AG09319 (cell line): ENCODE data around the gene VWA8.
"Not testable (repeated sequence)": the region's sequence is repeated elsewhere in the genome, so short reads cannot be mapped to it uniquely, and the experiment has no call there.

Experiments
- DNase-seq: peaks from one replicate; pipeline ENCODE4 v3.0.0-alpha.2; 2010; ENCODE audit warnings: low read depth; ENCODE audit errors: extremely low read depth
- TF ChIP-seq, protein P1 (sequence below): IDR thresholded peaks from 2 replicates; pipeline ENCODE4 v1.5.1; 2011; ENCODE audit warnings: low read depth, mild to moderate bottlenecking, inconsistent platforms, low read length, moderate library complexity

VWA8 gene

DNA sequence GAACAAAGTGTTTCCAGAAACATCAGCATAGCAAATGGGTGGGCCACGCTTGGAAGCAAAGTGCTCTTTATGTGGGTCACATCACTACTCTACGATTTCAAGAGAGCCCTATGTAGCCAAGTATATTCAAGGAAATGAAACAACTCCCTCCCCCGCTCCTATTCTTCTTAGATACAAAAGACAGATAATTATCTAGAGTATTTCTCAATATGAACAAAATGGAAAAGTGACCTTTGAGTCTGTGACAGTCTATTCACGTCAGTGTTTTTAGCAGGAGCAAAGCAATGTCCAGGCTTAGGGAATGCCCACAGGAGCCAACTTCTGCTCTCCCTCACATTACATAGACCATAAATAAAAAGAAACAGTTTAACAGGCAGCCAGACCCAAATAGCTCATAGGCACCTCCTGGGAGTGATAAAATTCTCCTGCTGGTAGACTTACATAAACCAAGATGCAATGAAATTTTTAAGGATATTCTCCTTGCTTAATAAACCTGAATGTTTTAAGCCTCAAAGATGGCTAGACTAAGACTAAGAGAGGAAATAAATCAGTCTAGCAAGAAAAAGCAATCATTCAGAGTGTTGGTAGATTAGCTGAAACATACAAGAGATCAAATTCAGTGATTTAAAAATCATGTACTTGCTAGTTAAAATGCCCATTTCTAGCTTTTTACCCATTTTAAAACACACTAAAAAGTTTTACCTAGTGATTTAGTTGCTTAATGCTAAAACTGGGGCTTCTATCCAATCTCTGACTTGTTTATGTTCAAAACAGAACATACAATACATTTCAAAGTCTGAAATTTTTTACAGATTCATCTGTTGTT, 320.7 kb downstream of the VWA8 start:
- TF ChIP-seq, protein P1, sequence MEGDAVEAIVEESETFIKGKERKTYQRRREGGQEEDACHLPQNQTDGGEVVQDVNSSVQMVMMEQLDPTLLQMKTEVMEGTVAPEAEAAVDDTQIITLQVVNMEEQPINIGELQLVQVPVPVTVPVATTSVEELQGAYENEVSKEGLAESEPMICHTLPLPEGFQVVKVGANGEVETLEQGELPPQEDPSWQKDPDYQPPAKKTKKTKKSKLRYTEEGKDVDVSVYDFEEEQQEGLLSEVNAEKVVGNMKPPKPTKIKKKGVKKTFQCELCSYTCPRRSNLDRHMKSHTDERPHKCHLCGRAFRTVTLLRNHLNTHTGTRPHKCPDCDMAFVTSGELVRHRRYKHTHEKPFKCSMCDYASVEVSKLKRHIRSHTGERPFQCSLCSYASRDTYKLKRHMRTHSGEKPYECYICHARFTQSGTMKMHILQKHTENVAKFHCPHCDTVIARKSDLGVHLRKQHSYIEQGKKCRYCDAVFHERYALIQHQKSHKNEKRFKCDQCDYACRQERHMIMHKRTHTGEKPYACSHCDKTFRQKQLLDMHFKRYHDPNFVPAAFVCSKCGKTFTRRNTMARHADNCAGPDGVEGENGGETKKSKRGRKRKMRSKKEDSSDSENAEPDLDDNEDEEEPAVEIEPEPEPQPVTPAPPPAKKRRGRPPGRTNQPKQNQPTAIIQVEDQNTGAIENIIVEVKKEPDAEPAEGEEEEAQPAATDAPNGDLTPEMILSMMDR: no peak
- no peak for DNase-seq

- DNase-seq: no peak
- TF ChIP-seq, protein P1: no peak
These were observed 321.5 kb downstream of the VWA8 start for GRCh38 chr13:41639237-41639904.

- TF ChIP-seq, protein P1: no peak
- no peak for DNase-seq
These were observed 323.3 kb downstream of the VWA8 start for GRCh38 chr13:41637586-41637985.

- not testable (repeated sequence) for DNase-seq
These were observed 323.9 kb downstream of the VWA8 start for GRCh38 chr13:41637032-41637431.

- DNase-seq: not testable (repeated sequence)
These were observed 324.3 kb downstream of the VWA8 start for GRCh38 chr13:41636590-41636989.

- TF ChIP-seq, protein P1: no peak
- no peak for DNase-seq
These were observed 326.5 kb downstream of the VWA8 start for GRCh38 chr13:41634407-41634806.

DNA sequence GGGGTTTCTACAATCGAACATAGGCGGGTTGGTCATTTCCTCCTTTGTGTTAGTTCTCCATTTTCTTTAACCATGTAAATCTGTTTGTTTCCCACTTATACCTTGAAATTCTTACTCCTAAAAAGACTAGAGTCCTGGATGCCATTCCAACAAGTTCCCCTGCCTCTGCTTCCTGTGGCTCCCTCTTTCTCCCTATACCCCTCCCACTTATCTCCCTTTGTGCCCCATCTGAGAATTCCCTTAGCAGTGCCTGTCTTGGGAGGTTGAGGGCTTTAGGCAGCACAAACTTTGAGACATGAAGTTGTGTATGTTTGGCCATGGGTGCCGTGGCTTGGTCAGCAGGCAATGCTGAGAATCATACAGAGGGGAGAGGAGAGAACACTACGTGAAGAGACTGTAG, 327.1 kb downstream of the VWA8 start:
- TF ChIP-seq, protein P1: no peak
- DNase-seq: no peak

GRCh38 chr13:41631296-41631965, 329.5 kb downstream of the VWA8 start:
- DNase-seq: no peak
- TF ChIP-seq, protein P1: no peak
